Epidermal melanocyte (primary cell): ENCODE results near the gene HPDL.

ENCODE experiments used
- DNase-seq: peaks from one replicate; pipeline ENCODE4 v3.0.0; 2011; ENCODE audit warnings: low spot score; ENCODE audit not compliant: insufficient read length

HPDL gene

GRCh38 chr1:45322486-45323040 is 4.1 kb upstream of the HPDL start:
- no peak for DNase-seq

GRCh38 chr1:45325851-45326506 is 716 bp upstream of the HPDL start:
- DNase-seq: no peak

GRCh38 chr1:45327644-45328515 is 1.2 kb downstream of the HPDL start:
- DNase-seq: no peak

GRCh38 chr1:45328680-45329079 is 2.0 kb downstream of the HPDL start:
- no peak for DNase-seq

- no peak for DNase-seq
Measured at GRCh38 chr1:45329445-45329844, 2.8 kb downstream of the HPDL start.

GRCh38 chr1:45331436-45332345 is 5.0 kb downstream of the HPDL start:
- DNase-seq: no peak

- DNase-seq: no peak
Measured at GRCh38 chr1:45332346-45332720, 5.6 kb downstream of the HPDL start.

- DNase-seq: peak; percentile 27
Measured at GRCh38 chr1:45334308-45335245, 7.9 kb downstream of the HPDL start.

GRCh38 chr1:45335855-45336324 is 9.2 kb downstream of the HPDL start:
- DNase-seq: no peak

- DNase-seq: no peak
Measured at GRCh38 chr1:45337630-45338325, 11.1 kb downstream of the HPDL start.

- DNase-seq: peak; percentile 85
Measured at GRCh38 chr1:45339789-45340558, 13.3 kb downstream of the HPDL start, which contains the start of the genes MUTYH and TOE1. MUTYH (minus strand) TSS chr1:45340440; CDS start chr1:45334505, 5,935 bp downstream. TOE1 (plus strand) TSS chr1:45340170; CDS start chr1:45340253, 83 bp downstream.

GRCh38 chr1:45340816-45341466 is 14.2 kb downstream of the HPDL start:
- no peak for DNase-seq

GRCh38 chr1:45344499-45344898 is 17.8 kb downstream of the HPDL start:
- DNase-seq: no peak

GRCh38 chr1:45345014-45345413 is 18.3 kb downstream of the HPDL start:
- DNase-seq: no peak

GRCh38 chr1:45346473-45346872 is 19.8 kb downstream of the HPDL start:
- DNase-seq: no peak

GRCh38 chr1:45348020-45348419 is 21.3 kb downstream of the HPDL start:
- DNase-seq: no peak

- DNase-seq: no peak
Measured at GRCh38 chr1:45348609-45348965, 21.9 kb downstream of the HPDL start.
